ENCODE results near the gene RAB26.
"Not testable (repeated sequence)": the region's sequence is repeated elsewhere in the genome, so short reads cannot be mapped to it uniquely, and the experiment has no call there.

RAB26 gene

GRCh38 chr16:2147981-2148671 lies at the start of gene RAB26:
Gene RAB26 (plus strand): TSS chr16:2148625. CDS start chr16:2148784, 159 bp downstream.
- DNase-seq (ENCODE audit: low read depth) = peak; percentile 57

- not testable (repeated sequence) for DNase-seq (ENCODE audit: low read depth)
These were observed 46.8 kb upstream of the RAB26 start for GRCh38 chr16:2101581-2101980.

GRCh38 chr16:2102471-2102870 lies 46.0 kb upstream of the RAB26 start:
- no peak for DNase-seq (ENCODE audit: low read depth)

- not testable (repeated sequence) for DNase-seq (ENCODE audit: low read depth)
These were observed 44.0 kb upstream of the RAB26 start for GRCh38 chr16:2104464-2104863.

- not testable (repeated sequence) for DNase-seq (ENCODE audit: low read depth)
These were observed 43.1 kb upstream of the RAB26 start for GRCh38 chr16:2105291-2105690.

GRCh38 chr16:2105769-2106168 lies 42.7 kb upstream of the RAB26 start:
- not testable (repeated sequence) for DNase-seq (ENCODE audit: low read depth)

GRCh38 chr16:2106211-2106610 lies 42.2 kb upstream of the RAB26 start:
- not testable (repeated sequence) for DNase-seq (ENCODE audit: low read depth)

- DNase-seq (ENCODE audit: low read depth) = not testable (repeated sequence)
These were observed 41.2 kb upstream of the RAB26 start for GRCh38 chr16:2107121-2107790.

GRCh38 chr16:2107791-2108125 lies 40.7 kb upstream of the RAB26 start:
- DNase-seq (ENCODE audit: low read depth) = not testable (repeated sequence)

- DNase-seq (ENCODE audit: low read depth) = not testable (repeated sequence)
These were observed 39.8 kb upstream of the RAB26 start for GRCh38 chr16:2108446-2109270.

GRCh38 chr16:2109271-2109580 lies 39.2 kb upstream of the RAB26 start:
- DNase-seq (ENCODE audit: low read depth) = not testable (repeated sequence)

GRCh38 chr16:2109872-2110271 lies 38.6 kb upstream of the RAB26 start:
- not testable (repeated sequence) for DNase-seq (ENCODE audit: low read depth)

- not testable (repeated sequence) for DNase-seq (ENCODE audit: low read depth)
These were observed 38.0 kb upstream of the RAB26 start for GRCh38 chr16:2110332-2111008.

GRCh38 chr16:2111009-2111353 lies 37.4 kb upstream of the RAB26 start:
- DNase-seq (ENCODE audit: low read depth) = not testable (repeated sequence)

GRCh38 chr16:2111412-2112335 lies 36.8 kb upstream of the RAB26 start:
- not testable (repeated sequence) for DNase-seq (ENCODE audit: low read depth)

GRCh38 chr16:2112539-2113106 lies 35.8 kb upstream of the RAB26 start:
- not testable (repeated sequence) for DNase-seq (ENCODE audit: low read depth)

GRCh38 chr16:2114225-2114624 lies 34.2 kb upstream of the RAB26 start:
- not testable (repeated sequence) for DNase-seq (ENCODE audit: low read depth)

GRCh38 chr16:2114885-2115590 lies 33.4 kb upstream of the RAB26 start:
- not testable (repeated sequence) for DNase-seq (ENCODE audit: low read depth)

GRCh38 chr16:2115591-2115973 lies 32.8 kb upstream of the RAB26 start:
- no peak for DNase-seq (ENCODE audit: low read depth)

- DNase-seq (ENCODE audit: low read depth) = not testable (repeated sequence)
These were observed 32.0 kb upstream of the RAB26 start for GRCh38 chr16:2116428-2116827.

Data from T-helper 22 cell (primary cell).